AG04450 (cell line): ENCODE data around the gene TRMO. TPM values are rescaled to one million over a fixed set of nuclear protein-coding genes. Genes with fewer than 3 reads are reported as not detected.
"Not testable (repeated sequence)": the region's sequence is repeated elsewhere in the genome, so short reads cannot be mapped to it uniquely, and the experiment has no call there.

Experiments
- CTCF ChIA-PET: fragments of 300-600, 350-600 bp; formaldehyde crosslinking; extraction: SDS; loops from one replicate; lab custom pipeline; 2022; ENCODE audit warnings: antibody characterized with exemption, inconsistent platforms; lab: Charles Lee
- POLR2A ChIA-PET: fragments of 350-600 bp; formaldehyde crosslinking; extraction: SDS; loops from one replicate; lab custom pipeline; 2021; ENCODE audit warnings: antibody characterized with exemption, inconsistent platforms; lab: Yijun Ruan, JAX
- DNase-seq: peaks from one replicate; pipeline ENCODE4 v3.0.0-alpha.2; 2011; ENCODE audit warnings: low read depth, low spot score
- H3K27ac ChIP-seq: one replicate; pipeline ENCODE4 v1.5.1; 2012; ENCODE audit warnings: low read depth, low read length, control low read depth
- H3K27me3 ChIP-seq: one replicate; pipeline ENCODE4 v1.6.0; 2012; ENCODE audit warnings: low read length; ENCODE audit not compliant: control insufficient read depth, insufficient read depth
- H3K4me3 ChIP-seq: 2 replicates; pipeline ENCODE4 v1.5.1; 2011; ENCODE audit warnings: mild to moderate bottlenecking, low read depth, low read length, control low read depth
- H3K9me3 ChIP-seq: 2 replicates; pipeline ENCODE4 v1.5.1; 2012; ENCODE audit warnings: low read length; ENCODE audit not compliant: control insufficient read depth, insufficient read depth
- CTCF ChIP-seq: IDR thresholded peaks from 2 replicates; pipeline ENCODE4 v1.5.1; 2011; ENCODE audit warnings: low read depth, low read length, control low read depth, inconsistent platforms
- polyA plus RNA-seq: library from polyadenylated mRNA; depleted of rRNA; stranded (reverse); fragments of >200 nt; gene quantifications from 2 replicates; pipeline ENCODE4 v1.2.3, GENCODE V29; 2011

Gene TRMO
- polyA plus RNA-seq, 1 experiment: 12.6 TPM

- POLR2A ChIA-PET: interaction anchor here (0.7 kb wide), 1 partner anchor 320 kb away, joined by 4 read pairs; no protein-coding TSS in a partner anchor
- no peak for DNase-seq
- Histone ChIP-seq H3K9me3 (no peaks in the 10 kb centered on the region), H3K4me3 (no peak overlapping the region), H3K27me3 (peaks cover 13% of the 10 kb centered on the region), H3K27ac (no peak overlapping the region)
- CTCF ChIA-PET: interaction anchor here (1.0 kb wide), 1 partner anchor 41 kb away, joined by 3 read pairs; no protein-coding TSS in a partner anchor
- no peak for TF ChIP-seq CTCF
Measured at GRCh38 chr9:97964901-97965300, 42.6 kb upstream of the TRMO start.

GRCh38 chr9:97963232-97963631, 40.9 kb upstream of the TRMO start:
- DNase-seq: no peak
- Histone ChIP-seq H3K27me3 (peaks cover 13% of the 10 kb centered on the region), H3K9me3 (no peaks in the 10 kb centered on the region), H3K4me3 (no peak overlapping the region), H3K27ac (no peak overlapping the region)
- ChIA-PET POLR2A (interaction anchor here (1.0 kb wide), 1 partner anchor 20 kb away, joined by 4 read pairs; the partner anchor contains the start of gene ANP32B), CTCF (no interaction called here)
- TF ChIP-seq CTCF: no peak

- Histone ChIP-seq H3K9me3 (no peaks in the 10 kb centered on the region), H3K27me3 (peaks cover 13% of the 10 kb centered on the region), H3K4me3 (no peak overlapping the region), H3K27ac (no peak overlapping the region)
- DNase-seq: no peak
- TF ChIP-seq CTCF: no peak
- ChIA-PET POLR2A (no interaction called here), CTCF (interaction anchor here (5.4 kb wide), 1 partner anchor 40 kb away, joined by 45 read pairs; the partner anchor contains the start of gene TRMO)
Measured at GRCh38 chr9:97962575-97962974, 40.3 kb upstream of the TRMO start.

GRCh38 chr9:97962136-97962535, 39.8 kb upstream of the TRMO start:
- CTCF ChIA-PET: interaction anchor here (5.4 kb wide), 1 partner anchor 39 kb away, joined by 45 read pairs; the partner anchor contains the start of gene TRMO
- Histone ChIP-seq H3K9me3 (no peaks in the 10 kb centered on the region), H3K27ac (no peak overlapping the region), H3K4me3 (no peak overlapping the region), H3K27me3 (peaks cover 13% of the 10 kb centered on the region)
- POLR2A ChIA-PET: no interaction called here
- DNase-seq: no peak
- TF ChIP-seq CTCF: no peak

GRCh38 chr9:97961361-97961760, 39.1 kb upstream of the TRMO start:
- no peak for DNase-seq
- H3K4me3 ChIP-seq: no peak overlapping the region
- CTCF ChIA-PET: interaction anchor here (5.4 kb wide), 1 partner anchor 38 kb away, joined by 45 read pairs; the partner anchor contains the start of gene TRMO
- POLR2A ChIA-PET: no interaction called here
- H3K27ac ChIP-seq: no peak overlapping the region
- H3K27me3 ChIP-seq: peaks cover 10% of the 10 kb centered on the region
- TF ChIP-seq CTCF: no peak
- no peaks in the 10 kb centered on the region for H3K9me3 ChIP-seq

GRCh38 chr9:97960678-97961328, 38.5 kb upstream of the TRMO start:
- POLR2A ChIA-PET, H3K9me3 ChIP-seq, DNase-seq, H3K27me3 ChIP-seq, H3K27ac ChIP-seq, H3K4me3 ChIP-seq: not testable (repeated sequence)
- CTCF ChIA-PET: interaction anchor here (1.1 to 5.4 kb wide), 4 partner anchors 19 to 74 kb away, joined by 3 to 45 read pairs (median 10); partner anchors contain the start of genes ANP32B and TRMO
